IPS DF 4.7 (cell line): Measurements from ENCODE around the gene MARCOL.

Experiments used
- DNase-seq: peaks from one replicate; pipeline ENCODE4 v3.0.0-alpha.2; 2013; ENCODE audit warnings: low spot score; ENCODE audit errors: extremely low read depth

Gene MARCOL, protein sequence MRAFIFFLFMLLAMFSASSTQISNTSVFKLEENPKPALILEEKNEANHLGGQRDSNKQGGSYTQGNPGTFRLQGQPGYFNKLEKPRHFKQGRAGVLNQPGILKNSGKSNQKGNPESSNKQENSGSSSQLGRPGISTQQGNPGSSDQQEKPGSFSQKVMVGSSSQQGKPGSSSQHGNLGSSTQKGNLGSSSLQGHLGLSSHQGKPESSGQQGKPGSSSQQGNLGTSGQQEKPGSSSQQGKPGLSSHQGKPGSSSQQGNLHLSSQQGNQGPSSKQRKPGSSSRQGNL

DNA sequence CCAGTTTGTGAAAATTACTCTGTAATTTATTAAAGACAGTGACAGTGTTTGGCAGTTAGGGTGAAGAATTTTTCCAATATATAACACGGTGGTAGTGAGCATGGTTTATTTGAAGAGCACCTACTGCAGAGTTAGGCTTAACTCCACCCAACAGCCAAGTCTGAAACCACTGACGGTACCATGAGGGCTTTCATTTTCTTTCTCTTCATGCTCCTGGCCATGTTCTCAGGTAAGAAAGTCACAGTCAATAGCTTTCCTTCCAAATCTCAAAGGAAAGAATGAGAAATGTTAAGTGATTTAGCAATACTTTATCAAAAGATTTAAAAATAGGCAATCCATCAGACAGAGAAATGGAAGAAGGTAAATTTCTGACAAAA is at the start of gene MARCOL:
TSS of gene MARCOL (plus strand) at position 108 of the 377 bp plus-strand sequence. CDS start at position 181, 73 bp downstream.
- DNase-seq, result no peak

DNA sequence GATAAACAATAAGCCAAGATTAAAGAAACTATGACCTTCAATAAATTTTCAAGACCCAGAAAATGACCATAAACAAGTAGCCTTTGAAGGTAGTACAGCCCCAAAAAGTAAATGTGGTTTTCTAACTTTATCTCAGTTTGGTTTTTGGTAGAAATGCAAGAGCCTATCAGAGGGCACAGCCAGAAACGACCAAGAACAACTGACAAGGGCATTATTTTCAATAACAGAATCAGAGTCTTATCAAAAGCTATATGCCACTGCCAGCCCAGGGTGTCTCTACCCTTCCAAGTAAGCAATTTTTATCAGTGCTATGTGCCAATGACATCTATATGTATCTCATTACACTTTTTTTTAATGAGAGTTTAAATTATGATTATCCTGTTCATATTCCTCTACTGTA is 47.3 kb upstream of the MARCOL start:
- DNase-seq, result no peak

GRCh38 chr5:148193202-148193601 is 45.1 kb upstream of the MARCOL start:
- no peak for DNase-seq

DNA sequence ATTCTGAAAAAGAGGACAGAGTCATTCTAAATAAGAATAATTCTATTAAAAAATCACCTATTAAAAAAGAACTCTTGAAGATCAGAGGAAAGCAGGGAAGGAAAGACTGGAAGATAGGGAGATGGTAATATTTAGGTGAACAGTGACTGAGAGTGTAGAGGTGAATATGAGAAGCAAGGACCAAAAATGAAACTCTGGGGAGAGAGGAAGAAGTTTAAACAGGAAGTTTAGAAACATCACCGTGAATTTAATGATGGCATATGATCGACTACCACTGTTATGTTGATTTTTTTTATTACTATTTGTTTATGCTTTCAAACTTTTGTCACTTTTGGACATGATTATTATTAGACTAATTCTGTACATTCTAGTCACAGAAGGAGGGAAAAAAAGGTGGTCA is 37.2 kb upstream of the MARCOL start:
- no peak for DNase-seq

DNA sequence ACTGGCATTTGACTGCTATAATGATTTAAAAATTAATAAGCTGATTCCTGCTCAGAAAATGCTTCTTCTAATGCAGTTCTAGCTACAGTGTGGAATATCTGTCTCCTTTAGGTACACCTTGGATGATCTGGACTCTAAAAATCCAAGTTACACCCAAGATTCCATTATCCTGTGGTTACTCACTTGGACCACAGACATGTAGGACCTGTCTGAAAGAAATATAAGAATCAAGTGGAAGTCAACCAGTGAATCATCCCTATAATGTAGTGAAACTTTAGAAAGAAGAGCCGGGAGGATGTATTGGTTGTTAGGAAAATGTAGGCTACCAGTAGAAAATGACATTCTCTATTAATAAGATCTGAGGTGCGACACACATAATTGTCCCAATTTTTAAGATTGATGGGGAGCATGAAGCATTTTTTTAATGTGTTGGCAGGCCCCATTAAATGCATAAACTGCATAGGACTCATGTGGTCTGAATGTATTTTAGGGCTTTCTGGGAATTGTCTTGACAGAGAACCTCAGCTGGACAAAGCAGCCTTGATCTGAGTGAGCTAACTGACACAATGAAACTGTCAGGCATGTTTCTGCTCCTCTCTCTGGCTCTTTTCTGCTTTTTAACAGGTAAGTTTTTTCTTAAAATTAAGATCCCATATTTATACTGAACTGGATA is 35.7 kb upstream of the MARCOL start, which contains the start of gene SPINK6:
TSS of gene SPINK6 (plus strand) at position 512 of the 673 bp plus-strand sequence. CDS start at position 567, 55 bp downstream.
- no peak for DNase-seq

GRCh38 chr5:148205044-148205806 is 33.1 kb upstream of the MARCOL start:
- DNase-seq, result no peak

- no peak for DNase-seq
Measured at GRCh38 chr5:148205865-148206264, 32.5 kb upstream of the MARCOL start.

DNA sequence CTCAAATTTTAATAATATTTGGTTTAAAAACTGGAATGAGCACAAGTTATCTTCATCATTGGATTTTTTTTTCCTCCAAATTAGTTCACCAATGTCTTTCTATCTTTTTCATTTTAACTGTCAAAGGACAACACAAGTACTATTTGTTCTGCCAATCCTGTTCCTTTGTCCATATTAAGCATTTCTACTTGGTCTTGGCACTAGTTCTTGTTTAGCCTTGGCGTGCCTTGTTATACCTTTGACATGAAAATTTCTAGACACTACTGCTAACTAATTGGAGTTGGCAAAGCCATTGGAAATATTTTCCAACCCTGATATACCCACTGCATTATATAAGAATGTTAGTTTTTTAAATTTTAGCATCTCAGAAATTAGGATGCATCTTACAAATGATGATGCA is 31.7 kb upstream of the MARCOL start:
- DNase-seq, result no peak

- no peak for DNase-seq
Measured at GRCh38 chr5:148208226-148208625, 30.1 kb upstream of the MARCOL start.

- DNase-seq, result no peak
Measured at GRCh38 chr5:148209151-148209770, 29.1 kb upstream of the MARCOL start.

GRCh38 chr5:148214665-148215185 is 23.6 kb upstream of the MARCOL start:
- no peak for DNase-seq

DNA sequence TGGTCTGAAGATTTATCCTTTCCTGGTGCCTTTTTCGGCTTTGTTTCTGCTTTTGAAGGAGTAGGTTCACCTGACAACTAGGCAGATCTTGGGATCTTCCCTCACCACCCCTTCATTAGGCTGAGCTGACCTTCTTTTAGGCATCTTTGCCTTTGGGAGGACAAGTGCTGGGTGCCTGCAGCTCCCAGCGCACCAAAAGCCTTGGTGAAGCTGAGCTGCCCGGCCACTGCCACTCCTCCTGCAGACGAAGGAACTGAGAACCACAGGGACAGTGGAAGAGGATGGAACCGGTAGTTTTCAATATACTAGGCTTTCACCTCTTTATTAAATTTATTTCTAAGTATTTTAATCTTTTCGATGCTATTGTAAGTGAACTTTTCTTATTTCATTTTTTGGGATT is 16.8 kb upstream of the MARCOL start:
- no peak for DNase-seq

- no peak for DNase-seq
Measured at GRCh38 chr5:148224117-148224742, 14.1 kb upstream of the MARCOL start.

DNA sequence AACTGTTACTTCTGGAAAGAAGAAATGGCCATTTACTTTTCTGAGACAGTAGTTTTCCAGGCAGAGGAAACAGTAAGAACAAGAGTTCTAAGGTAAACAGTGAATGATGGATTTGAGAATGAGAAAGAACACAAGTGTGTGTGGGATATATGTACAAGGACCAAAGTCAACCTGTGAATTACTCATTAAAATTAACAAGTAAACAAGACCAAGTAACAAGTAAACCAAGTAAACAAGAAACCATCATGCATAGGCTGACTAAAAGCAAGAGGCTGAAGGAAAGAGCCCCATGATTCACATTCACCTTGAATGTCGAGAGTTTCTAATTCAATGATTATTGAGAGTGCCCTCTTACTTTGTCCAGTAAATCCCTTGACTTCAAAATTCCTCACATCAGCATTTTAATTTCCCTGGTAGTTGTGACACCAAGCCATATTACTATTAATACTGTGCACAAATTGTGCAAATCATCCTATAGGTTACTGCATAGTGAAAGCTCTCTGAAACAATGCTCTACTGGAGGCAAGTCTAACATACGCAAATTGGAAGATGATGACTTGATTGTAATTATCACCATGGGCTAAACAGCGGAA is 9.8 kb upstream of the MARCOL start:
- no peak for DNase-seq

DNA sequence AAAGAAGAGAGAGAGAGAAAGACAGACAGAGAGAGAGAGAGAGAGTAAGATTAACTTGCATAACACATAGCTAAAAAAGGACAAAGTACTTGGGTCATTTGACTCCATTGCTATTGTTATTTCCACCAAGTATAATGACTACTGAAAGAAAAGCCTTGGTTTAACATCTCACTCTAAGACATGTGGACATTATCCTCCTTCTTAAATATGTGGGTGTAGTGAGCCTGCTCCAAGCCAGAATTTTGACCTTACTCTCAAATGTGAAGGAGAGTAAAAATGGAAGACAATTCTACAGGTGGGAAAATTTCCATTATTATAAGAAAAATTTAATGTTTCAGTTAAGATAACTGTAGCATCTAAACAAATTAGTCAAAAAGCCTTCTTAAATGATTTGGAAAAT is 8.5 kb upstream of the MARCOL start:
- no peak for DNase-seq

DNA sequence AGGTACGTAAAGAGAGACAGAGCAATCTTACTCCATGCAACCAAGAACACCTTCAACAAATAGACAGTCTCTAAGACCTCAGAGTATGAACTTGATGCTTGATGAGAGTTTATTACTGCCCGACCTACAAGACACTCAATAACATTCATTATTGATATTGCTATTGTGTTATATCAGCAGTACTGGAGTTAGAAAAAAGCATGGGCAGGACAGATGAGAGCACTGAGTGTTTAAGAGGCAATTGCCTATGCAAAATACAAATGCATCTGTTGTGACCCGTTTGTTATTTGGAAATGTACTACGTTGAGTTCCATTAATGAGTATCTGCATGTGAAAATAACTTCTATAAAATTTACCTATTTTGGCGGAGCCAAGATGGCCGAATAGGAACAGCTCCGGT is 8.1 kb upstream of the MARCOL start:
- DNase-seq, result no peak

- DNase-seq, result no peak
Measured at GRCh38 chr5:148237785-148238417, 424 bp upstream of the MARCOL start.

GRCh38 chr5:148248894-148249293 is 10.6 kb downstream of the MARCOL start:
- DNase-seq, result no peak

DNA sequence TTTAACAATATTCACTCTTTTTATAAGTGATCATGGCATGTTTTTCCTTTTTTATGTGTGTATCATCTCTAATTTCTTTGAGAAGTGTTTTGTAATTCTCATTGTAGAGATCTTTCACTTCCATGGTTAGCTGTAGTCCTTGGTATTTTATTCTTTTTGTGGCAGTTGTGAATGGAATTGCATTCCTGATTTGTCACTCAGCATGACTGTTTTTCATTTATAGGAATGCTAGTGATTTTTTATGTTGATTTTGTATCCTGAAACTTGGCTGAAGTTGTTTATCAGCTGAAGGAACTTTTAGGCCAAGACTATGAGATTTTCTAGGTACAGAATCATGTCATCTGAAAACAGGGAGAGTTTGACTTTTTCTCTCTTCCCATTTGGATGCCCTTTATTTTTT is 17.1 kb downstream of the MARCOL start:
- DNase-seq, result no peak

DNA sequence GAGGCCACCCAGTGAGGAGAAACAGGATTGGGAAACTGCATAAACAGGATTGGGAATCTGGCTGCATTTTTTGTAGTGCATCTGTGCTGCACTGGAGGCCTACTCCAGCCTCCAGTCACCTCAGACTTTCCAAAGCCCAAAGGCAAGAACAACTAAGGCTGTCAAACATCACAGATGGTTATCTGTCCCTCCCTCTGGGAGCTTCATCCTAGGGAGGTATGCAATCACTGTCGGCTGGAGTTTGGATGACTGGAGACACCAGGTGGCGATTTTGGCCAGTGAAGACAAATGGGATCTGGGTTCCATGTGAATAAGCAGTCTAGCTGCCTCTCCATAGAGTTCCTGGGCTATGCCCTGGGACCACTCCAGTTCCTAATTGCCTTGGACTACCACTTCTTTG is 21.0 kb downstream of the MARCOL start:
- DNase-seq, result no peak
